Glomerular visceral epithelial cell (primary cell): Measurements from ENCODE around the gene PCDHGB5.

Source experiments
- DNase-seq: peaks from one replicate; pipeline ENCODE4 v3.0.0-alpha.2; 2016; ENCODE audit errors: extremely low spot score

PCDHGB5 gene

DNA sequence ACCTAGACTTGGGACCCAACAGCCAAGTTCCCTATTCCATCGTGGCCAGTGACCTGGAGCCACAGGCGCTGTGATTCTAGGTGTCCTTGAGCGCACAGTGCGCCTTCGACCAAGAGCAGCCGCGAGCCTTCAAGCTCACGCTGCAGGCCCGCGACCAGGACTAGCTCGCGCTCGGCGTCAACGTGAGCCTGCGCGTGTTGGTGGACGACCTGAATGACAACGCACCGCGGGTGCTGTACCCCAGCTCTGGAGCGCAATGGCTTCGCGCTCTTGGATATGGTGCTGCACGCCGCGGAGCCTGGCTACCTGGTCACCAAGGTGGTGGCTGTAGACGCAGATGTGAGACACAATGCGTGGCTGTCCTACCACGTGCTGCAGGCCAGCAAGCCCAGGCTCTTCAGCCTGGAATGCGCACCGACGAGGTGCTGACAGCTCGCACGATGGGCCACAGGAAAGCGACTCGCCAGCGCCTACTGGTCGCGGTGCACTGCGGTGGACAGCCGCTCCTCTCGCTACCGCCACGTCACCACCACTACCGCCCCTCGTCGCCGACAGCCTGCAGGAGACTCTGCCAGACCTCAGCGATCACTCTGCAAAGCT lies 43.9 kb downstream of the PCDHGB5 start:
- DNase-seq: no peak
